HG03097 (cell line): Measurements from ENCODE around the gene MEI1.
"Not testable (repeated sequence)": the region's sequence is repeated elsewhere in the genome, so short reads cannot be mapped to it uniquely, and the experiment has no call there.

Source experiments
- ATAC-seq: cut with Tn5 transposase; IDR thresholded peaks from one replicate; pipeline ENCODE4 v1.9.1; 2021; ENCODE audit not compliant: unreplicated experiment, low FRiP score

Gene MEI1

GRCh38 chr22:41833369-41834004 lies 134.2 kb downstream of the MEI1 start:
- no peak for ATAC-seq

- ATAC-seq: no peak
Measured at GRCh38 chr22:41834005-41834944, 135.0 kb downstream of the MEI1 start.

GRCh38 chr22:41835462-41835861 lies 136.2 kb downstream of the MEI1 start:
- not testable (repeated sequence) for ATAC-seq

- ATAC-seq: no peak
Measured at GRCh38 chr22:41836551-41836950, 137.2 kb downstream of the MEI1 start.

GRCh38 chr22:41838842-41839618 lies 139.7 kb downstream of the MEI1 start:
- no peak for ATAC-seq

GRCh38 chr22:41840216-41840615 lies 140.9 kb downstream of the MEI1 start:
- ATAC-seq: no peak

GRCh38 chr22:41841085-41841712 lies 141.9 kb downstream of the MEI1 start:
- ATAC-seq: no peak

- no peak for ATAC-seq
Measured at GRCh38 chr22:41842996-41843970, 144.0 kb downstream of the MEI1 start.

GRCh38 chr22:41844036-41844435 lies 144.7 kb downstream of the MEI1 start:
- ATAC-seq: no peak

- no peak for ATAC-seq
Measured at GRCh38 chr22:41844513-41844912, 145.2 kb downstream of the MEI1 start.

GRCh38 chr22:41845380-41846267 lies 146.3 kb downstream of the MEI1 start:
- ATAC-seq: no peak

GRCh38 chr22:41846268-41846987 lies 147.1 kb downstream of the MEI1 start:
- no peak for ATAC-seq

GRCh38 chr22:41847300-41847699 lies 148.0 kb downstream of the MEI1 start:
- ATAC-seq: no peak

GRCh38 chr22:41848468-41848867 lies 149.2 kb downstream of the MEI1 start:
- no peak for ATAC-seq
